OCI-LY1 (cell line): Measurements from ENCODE around the gene TENM4.

Source experiments
- EZH2 ChIP-seq: fragments of 200-600 bp; sonication (generic), shearing (Covaris generic); IDR thresholded peaks from 2 replicates; pipeline ENCODE4 v1.8.0; 2017; ENCODE audit warnings: borderline replicate concordance, mixed run types, mild to moderate bottlenecking, antibody characterized with exemption, low read length, moderate library complexity, mixed read lengths
- TF ChIP-seq, protein P1 (sequence below): fragments of 200-600 bp; sonication (generic), shearing (Covaris generic); IDR thresholded peaks from 2 replicates; pipeline ENCODE4 v1.5.1; 2017; ENCODE audit warnings: mild to moderate bottlenecking, antibody characterized with exemption, low read length, moderate library complexity, mixed read lengths

GRCh38 chr11:79397252-79397651 is 43.6 kb downstream of the TENM4 start:
- TF ChIP-seq, protein P1, sequence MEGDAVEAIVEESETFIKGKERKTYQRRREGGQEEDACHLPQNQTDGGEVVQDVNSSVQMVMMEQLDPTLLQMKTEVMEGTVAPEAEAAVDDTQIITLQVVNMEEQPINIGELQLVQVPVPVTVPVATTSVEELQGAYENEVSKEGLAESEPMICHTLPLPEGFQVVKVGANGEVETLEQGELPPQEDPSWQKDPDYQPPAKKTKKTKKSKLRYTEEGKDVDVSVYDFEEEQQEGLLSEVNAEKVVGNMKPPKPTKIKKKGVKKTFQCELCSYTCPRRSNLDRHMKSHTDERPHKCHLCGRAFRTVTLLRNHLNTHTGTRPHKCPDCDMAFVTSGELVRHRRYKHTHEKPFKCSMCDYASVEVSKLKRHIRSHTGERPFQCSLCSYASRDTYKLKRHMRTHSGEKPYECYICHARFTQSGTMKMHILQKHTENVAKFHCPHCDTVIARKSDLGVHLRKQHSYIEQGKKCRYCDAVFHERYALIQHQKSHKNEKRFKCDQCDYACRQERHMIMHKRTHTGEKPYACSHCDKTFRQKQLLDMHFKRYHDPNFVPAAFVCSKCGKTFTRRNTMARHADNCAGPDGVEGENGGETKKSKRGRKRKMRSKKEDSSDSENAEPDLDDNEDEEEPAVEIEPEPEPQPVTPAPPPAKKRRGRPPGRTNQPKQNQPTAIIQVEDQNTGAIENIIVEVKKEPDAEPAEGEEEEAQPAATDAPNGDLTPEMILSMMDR, result no peak
- no peak for TF ChIP-seq EZH2
